Measurements from ENCODE around the gene ARHGAP8.

The ARHGAP8 gene

DNA sequence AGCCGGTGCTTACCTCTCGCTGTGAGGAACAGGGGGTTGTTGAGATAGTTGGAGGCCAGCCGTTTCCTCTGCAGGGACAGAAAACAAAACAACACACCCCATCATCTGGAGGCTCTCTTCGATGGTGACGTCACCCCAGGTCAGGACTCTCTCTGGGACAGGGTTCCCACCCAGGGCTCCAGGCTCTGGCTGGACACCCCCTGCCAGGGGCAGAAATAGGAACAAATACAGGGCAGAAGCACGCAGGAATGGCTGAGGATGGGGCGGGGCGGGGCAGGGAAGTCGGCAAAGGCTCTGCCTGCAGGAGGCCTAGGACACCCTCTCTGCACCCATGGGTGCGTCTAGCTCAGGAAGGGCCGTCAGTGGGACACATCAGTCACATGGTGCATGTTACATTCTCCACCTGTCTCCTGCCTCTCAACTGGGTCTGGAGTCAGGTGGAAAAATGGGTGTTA, 138.9 kb downstream of the ARHGAP8 start:
- Histone ChIP-seq H3K27ac (no peak overlapping the region), H3K36me3 (ENCODE audit: insufficient read depth, low read length) (no peaks in the 10 kb centered on the region), H3K9me3 (ENCODE audit: low read depth, low read length) (no peaks in the 10 kb centered on the region), H3K9ac (ENCODE audit: insufficient read length) (no peak overlapping the region), H3K4me3 (no peak overlapping the region)
- TF ChIP-seq EZH2 (IDR thresholded peaks at IDR 0.05), result no peak
- DNase-seq (ENCODE audit: low read depth, low spot score), result no peak

DNA sequence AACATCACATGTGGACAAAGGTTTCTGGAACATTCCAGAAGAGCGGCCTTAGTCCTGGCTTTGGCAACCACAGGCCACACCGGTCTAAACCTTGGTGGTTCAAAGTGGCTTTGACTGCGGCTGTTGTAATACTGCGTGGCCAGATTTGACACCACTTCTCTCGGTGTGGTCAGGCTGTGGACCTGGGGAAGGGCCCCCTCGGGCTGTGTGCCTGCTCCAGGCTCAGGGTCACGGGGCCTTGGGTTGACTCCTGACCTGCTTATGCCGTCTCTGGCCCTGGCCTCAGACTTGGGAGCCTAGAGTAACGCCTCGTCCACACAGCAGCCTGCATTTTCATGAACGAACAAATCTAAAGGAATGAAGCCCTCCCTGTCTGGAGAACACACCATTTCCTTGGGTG, 139.4 kb downstream of the ARHGAP8 start:
- no peaks in the 10 kb centered on the region for H3K9me3 ChIP-seq (ENCODE audit: low read depth, low read length)
- TF ChIP-seq FOXP2 (optimal IDR thresholded peaks at IDR 0.05; ENCODE audit: control extremely low read depth, extremely low read length, insufficient read depth), result no peak
- TF ChIP-seq EZH2 (IDR thresholded peaks at IDR 0.05), result no peak
- no peak for TF ChIP-seq POLR2AphosphoS5 (IDR thresholded peaks at IDR 0.05; ENCODE audit: borderline replicate concordance, low read depth, low read length)
- H3K27ac ChIP-seq, result no peak overlapping the region
- no peak overlapping the region for H3K9ac ChIP-seq (ENCODE audit: insufficient read length)
- H3K4me3 ChIP-seq, result no peak overlapping the region
- H3K36me3 ChIP-seq (ENCODE audit: insufficient read depth, low read length), result no peaks in the 10 kb centered on the region
- no peak for DNase-seq (ENCODE audit: low read depth, low spot score)

DNA sequence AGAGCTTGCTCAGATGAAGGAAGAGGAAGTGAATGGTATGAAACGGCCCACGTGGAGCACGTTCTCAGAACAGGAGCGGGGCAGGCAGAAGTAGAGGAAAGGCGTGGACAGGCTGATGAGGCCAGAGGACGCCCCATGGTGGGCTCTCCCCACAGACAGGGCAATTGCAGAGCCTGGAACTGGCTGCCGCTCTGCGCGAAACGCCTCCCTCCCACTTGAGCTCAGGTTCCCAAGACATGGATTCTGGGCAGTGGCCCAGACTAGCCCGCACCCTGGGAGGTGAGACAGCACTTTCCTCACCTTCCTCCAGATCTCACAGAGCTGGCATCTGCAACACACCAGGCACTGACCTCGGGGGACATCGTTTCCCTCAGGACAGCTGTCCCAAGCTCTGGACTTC, 139.9 kb downstream of the ARHGAP8 start:
- no peak for DNase-seq (ENCODE audit: low read depth, low spot score)
- Histone ChIP-seq H3K9me3 (ENCODE audit: low read depth, low read length) (no peaks in the 10 kb centered on the region), H3K27ac (no peak overlapping the region), H3K9ac (ENCODE audit: insufficient read length) (no peak overlapping the region), H3K4me3 (no peak overlapping the region), H3K36me3 (ENCODE audit: insufficient read depth, low read length) (no peaks in the 10 kb centered on the region)
- TF ChIP-seq POLR2AphosphoS5 (IDR thresholded peaks at IDR 0.05; ENCODE audit: borderline replicate concordance, low read depth, low read length) (no peak), FOXP2 (optimal IDR thresholded peaks at IDR 0.05; ENCODE audit: control extremely low read depth, extremely low read length, insufficient read depth) (no peak), EZH2 (IDR thresholded peaks at IDR 0.05) (no peak)

DNA sequence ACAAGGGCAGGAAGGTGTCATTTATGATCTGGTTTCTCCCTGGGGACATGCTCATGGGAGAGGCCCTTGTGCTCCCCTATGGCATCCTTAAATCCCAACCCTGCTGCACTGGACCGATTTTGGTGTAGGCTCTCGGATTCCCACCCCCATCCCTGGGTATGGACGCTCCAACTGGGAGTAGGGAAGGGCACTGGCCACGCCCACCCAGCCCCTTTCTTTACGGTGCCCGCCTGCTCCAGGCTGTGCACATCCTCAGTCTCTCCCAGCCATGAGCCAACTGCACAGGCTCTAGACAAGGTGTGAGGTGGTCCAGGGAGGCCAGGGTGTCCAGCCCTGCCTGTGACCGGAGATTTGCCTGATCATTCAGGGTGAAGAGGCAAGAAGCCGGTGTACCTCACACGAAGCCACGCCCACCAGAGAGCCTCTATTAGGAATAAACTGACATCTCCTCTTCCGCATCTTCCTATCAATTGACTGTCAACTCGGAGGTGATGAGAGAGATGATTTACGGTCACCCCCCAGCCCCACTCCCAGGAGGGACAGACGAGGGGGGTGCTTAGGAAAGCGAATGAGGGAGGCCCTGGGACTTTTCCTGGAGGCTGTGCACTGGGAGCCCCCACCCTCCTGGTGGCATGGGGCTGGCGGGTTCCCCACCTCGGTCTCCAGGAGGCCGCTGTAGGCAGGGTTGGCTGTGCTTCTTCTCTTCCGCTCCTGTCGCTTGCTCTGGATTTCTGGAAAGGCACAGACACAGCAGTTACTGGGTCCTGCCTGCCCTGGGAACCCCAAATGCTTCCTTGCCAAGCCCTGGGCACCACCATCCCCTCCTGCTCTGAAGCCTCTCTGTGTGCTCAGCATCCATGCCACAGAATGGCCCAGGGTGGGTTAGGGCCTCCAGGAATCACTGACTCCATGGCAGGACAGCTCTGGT, 140.7 kb downstream of the ARHGAP8 start:
- DNase-seq (ENCODE audit: low read depth, low spot score), result no peak
- TF ChIP-seq FOXP2 (optimal IDR thresholded peaks at IDR 0.05; ENCODE audit: control extremely low read depth, extremely low read length, insufficient read depth) (no peak), EZH2 (IDR thresholded peaks at IDR 0.05) (no peak), POLR2AphosphoS5 (IDR thresholded peaks at IDR 0.05; ENCODE audit: borderline replicate concordance, low read depth, low read length) (no peak)
- H3K9ac ChIP-seq (ENCODE audit: insufficient read length), result no peak overlapping the region

DNA sequence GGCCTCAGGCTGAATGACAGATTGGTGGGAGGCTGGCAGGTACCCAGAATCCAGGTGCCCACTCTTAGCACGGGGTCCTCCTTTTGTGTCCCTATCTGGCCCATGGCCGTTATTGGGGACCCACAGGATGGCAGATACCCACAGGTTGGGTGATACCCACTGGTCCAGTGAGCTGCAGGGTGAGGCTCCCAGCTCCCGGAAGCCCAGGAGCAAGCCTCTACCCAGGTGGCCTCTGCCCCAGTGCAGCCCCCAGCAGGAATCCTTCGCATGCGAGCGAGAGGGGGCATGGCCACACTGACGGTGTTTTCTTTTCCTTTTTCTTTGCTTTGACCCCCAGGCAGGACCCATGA, 141.3 kb downstream of the ARHGAP8 start:
- DNase-seq (ENCODE audit: low read depth, low spot score), result no peak
- Histone ChIP-seq H3K27ac (no peak overlapping the region), H3K4me3 (no peak overlapping the region), H3K36me3 (ENCODE audit: insufficient read depth, low read length) (no peaks in the 10 kb centered on the region), H3K9me3 (ENCODE audit: low read depth, low read length) (no peaks in the 10 kb centered on the region), H3K9ac (ENCODE audit: insufficient read length) (no peak overlapping the region)
- TF ChIP-seq POLR2AphosphoS5 (IDR thresholded peaks at IDR 0.05; ENCODE audit: borderline replicate concordance, low read depth, low read length) (no peak), EZH2 (IDR thresholded peaks at IDR 0.05) (no peak), FOXP2 (optimal IDR thresholded peaks at IDR 0.05; ENCODE audit: control extremely low read depth, extremely low read length, insufficient read depth) (no peak)

More for the DNA sequence above, 140.7 kb downstream of the ARHGAP8 start:
- Histone ChIP-seq H3K27ac (no peak overlapping the region), H3K9me3 (ENCODE audit: low read depth, low read length) (no peaks in the 10 kb centered on the region), H3K36me3 (ENCODE audit: insufficient read depth, low read length) (no peaks in the 10 kb centered on the region), H3K4me3 (no peak overlapping the region)

DNA sequence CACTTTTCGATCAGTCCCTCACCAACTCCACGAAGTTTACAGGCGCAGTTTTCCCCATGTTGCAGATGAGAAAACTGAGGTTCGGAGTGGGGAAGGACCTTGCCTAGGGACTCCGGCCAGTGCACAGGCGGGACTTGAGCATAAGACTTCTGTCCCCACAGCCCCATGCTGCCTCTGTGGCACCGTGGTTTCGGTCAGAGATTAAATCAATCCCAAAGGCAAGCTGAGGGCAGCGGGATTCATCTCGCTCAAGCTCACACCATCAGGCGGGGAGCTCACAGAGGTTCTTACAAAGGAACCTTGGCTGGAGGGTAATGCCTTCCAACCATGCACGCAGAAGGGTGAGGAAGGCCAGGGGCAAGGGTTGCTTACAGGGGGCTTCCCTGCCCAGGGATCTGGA, 141.9 kb downstream of the ARHGAP8 start:
- Histone ChIP-seq H3K9ac (ENCODE audit: insufficient read length) (no peak overlapping the region), H3K4me3 (no peak overlapping the region), H3K36me3 (ENCODE audit: insufficient read depth, low read length) (no peaks in the 10 kb centered on the region), H3K9me3 (ENCODE audit: low read depth, low read length) (no peaks in the 10 kb centered on the region), H3K27ac (no peak overlapping the region)
- TF ChIP-seq FOXP2 (optimal IDR thresholded peaks at IDR 0.05; ENCODE audit: control extremely low read depth, extremely low read length, insufficient read depth), result no peak
- TF ChIP-seq POLR2AphosphoS5 (IDR thresholded peaks at IDR 0.05; ENCODE audit: borderline replicate concordance, low read depth, low read length), result no peak
- no peak for TF ChIP-seq EZH2 (IDR thresholded peaks at IDR 0.05)
- DNase-seq (ENCODE audit: low read depth, low spot score), result no peak

DNA sequence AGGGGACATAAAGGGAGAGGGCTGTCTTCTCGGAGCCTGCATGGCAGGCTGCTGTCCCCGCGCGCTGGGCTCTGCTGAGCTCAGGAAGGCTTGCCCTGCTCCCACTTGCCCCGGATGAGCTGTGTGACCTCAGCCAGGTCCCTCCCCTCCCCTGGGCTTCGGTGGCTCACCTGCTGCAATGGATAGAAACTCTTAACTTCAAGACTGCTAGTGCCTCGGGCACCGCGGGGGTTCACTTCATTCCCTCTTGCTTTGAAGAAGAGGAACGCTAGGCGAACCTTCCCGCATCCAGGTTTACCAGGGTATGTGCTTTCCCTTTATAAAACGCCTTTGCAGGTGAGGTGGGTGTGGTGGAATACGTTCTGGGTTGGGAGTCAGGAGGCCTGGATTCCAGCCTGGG, 142.4 kb downstream of the ARHGAP8 start:
- Histone ChIP-seq H3K36me3 (ENCODE audit: insufficient read depth, low read length) (no peaks in the 10 kb centered on the region), H3K9ac (ENCODE audit: insufficient read length) (no peak overlapping the region), H3K4me3 (no peak overlapping the region), H3K27ac (no peak overlapping the region), H3K9me3 (ENCODE audit: low read depth, low read length) (no peaks in the 10 kb centered on the region)
- no peak for DNase-seq (ENCODE audit: low read depth, low spot score)
- no peak for TF ChIP-seq EZH2 (IDR thresholded peaks at IDR 0.05)
- TF ChIP-seq POLR2AphosphoS5 (IDR thresholded peaks at IDR 0.05; ENCODE audit: borderline replicate concordance, low read depth, low read length), result no peak
- TF ChIP-seq FOXP2 (optimal IDR thresholded peaks at IDR 0.05; ENCODE audit: control extremely low read depth, extremely low read length, insufficient read depth), result no peak

DNA sequence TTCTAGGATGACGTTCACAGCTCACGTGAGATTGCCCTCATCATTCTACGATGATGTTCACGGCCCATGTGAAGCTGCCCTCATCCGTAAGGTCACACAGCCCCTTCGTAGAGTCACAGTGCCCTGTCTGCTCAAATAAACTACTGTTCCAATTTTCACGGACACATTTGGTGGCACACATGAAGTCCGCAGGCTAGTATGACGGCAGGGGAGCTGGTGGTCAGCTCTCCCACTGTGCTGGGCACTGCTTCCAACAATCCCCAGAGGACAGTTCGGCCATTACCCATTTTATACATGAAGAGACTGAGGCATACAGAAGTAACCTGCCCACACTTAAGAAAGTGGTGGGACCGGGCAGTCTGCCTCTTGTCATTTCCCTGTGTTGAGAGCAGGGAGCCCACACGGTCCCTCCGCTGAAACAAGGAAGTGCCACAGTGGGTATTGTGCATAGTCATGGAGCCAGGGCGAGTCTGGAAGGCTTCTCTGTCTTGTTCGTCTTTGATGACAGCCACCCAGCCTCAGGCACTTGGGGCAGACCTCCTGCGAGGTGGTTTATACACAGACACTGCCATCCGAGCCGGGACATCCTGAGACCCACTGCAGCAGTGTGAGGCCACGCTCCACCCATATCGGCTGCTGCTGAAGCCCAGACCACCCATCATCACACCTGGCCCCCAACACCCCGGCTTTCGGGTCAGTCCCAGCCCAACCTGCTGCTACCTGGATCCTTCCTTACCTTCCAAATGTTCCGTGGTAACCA, 143.1 kb downstream of the ARHGAP8 start:
- Histone ChIP-seq H3K36me3 (ENCODE audit: insufficient read depth, low read length) (no peaks in the 10 kb centered on the region), H3K9ac (ENCODE audit: insufficient read length) (no peak overlapping the region), H3K4me3 (no peak overlapping the region), H3K9me3 (ENCODE audit: low read depth, low read length) (no peaks in the 10 kb centered on the region), H3K27ac (no peak overlapping the region)
- no peak for DNase-seq (ENCODE audit: low read depth, low spot score)
- TF ChIP-seq POLR2AphosphoS5 (IDR thresholded peaks at IDR 0.05; ENCODE audit: borderline replicate concordance, low read depth, low read length) (no peak), EZH2 (IDR thresholded peaks at IDR 0.05) (no peak), FOXP2 (optimal IDR thresholded peaks at IDR 0.05; ENCODE audit: control extremely low read depth, extremely low read length, insufficient read depth) (no peak)

All from SK-N-MC (cell line).